Measurements from ENCODE around the gene ERICH4. TPM values are rescaled to one million over a fixed set of nuclear protein-coding genes. Genes with fewer than 3 reads are reported as not detected.

Gene ERICH4
- total and polyA plus RNA-seq, 2 of the 13 experiments (the other 11 are each of a cell fraction or from before 2014, with no cell fraction given): 0.40 to 0.64 TPM

- no peak overlapping the region for H3K4me3 ChIP-seq (replicated peaks in 1 of 3; ENCODE audit: insufficient read depth in 1 of 3, low read depth in 2 of 3, low read length in 3 of 3)
- H3K27ac ChIP-seq (ENCODE audit: extremely low read length, insufficient read depth, low read length): no peak overlapping the region
- DNase-seq (ENCODE audit: low spot score) (no peak), ATAC-seq (no peak), FAIRE-seq (no peak)
- CTCF ChIA-PET (ENCODE audit: low intra/inter-chr PET ratio, low total read pairs): no interaction called here
- in situ Hi-C loops (cut with HindIII; ENCODE audit: extremely low pct_ligation_motif_present, low pct_unique_long_range_greater_than_20kb) (no loop called here), intact Hi-C loops (cut with micrococcal nuclease; ENCODE audit: unreplicated experiment) (no loop called here)
- no peak overlapping the region for H2AFZ ChIP-seq (ENCODE audit: low read length)
- POLR2A ChIA-PET: interaction anchor here (2.9 kb wide), 1 partner anchor 17 kb away, joined by 18 read pairs; the partner anchor contains the start of gene DMAC2
- 97% methylated on average over 12 of the region's 12 CpGs for WGBS (ENCODE audit: low lambda C conversion rate)
- peaks cover 36% of the 10 kb centered on the region for H3K4me1 ChIP-seq (ENCODE audit: insufficient read depth, low read length)
- H3K27me3 ChIP-seq (ENCODE audit: control insufficient read depth in 1 of 2, insufficient read depth in 2 of 2, low read length in 2 of 2): no peaks in the 10 kb centered on the region
- H3K36me3 ChIP-seq (replicated peaks in 1 of 2; ENCODE audit: control insufficient read depth in 1 of 2, insufficient read depth in 2 of 2, low read length in 2 of 2): peaks cover 20 to 32% of the 10 kb centered on the region in 2 experiments; a peak in 4 of 5 replicates
- TF ChIP-seq ZBTB38 (CRISPR knock-in tag; IDR thresholded peaks at IDR 0.05) (0 out of 2 replicates have a peak, but pooled peaks have one; percentile 2), SRY (CRISPR knock-in tag; IDR thresholded peaks at IDR 0.05) (no peak), PAX8 (CRISPR knock-in tag; IDR thresholded peaks at IDR 0.05; ENCODE audit: borderline replicate concordance) (no peak), ZNF20 (CRISPR knock-in tag; IDR thresholded peaks at IDR 0.05) (no peak), ZNF772 (CRISPR knock-in tag; IDR thresholded peaks at IDR 0.05) (no peak), AKAP8 (CRISPR knock-in tag; IDR thresholded peaks at IDR 0.05) (no peak), HNF4A (CRISPR knock-in tag; IDR thresholded peaks at IDR 0.05) (no peak)
- no peaks in the 10 kb centered on the region for H3K79me2 ChIP-seq (ENCODE audit: insufficient read depth, low read length)
- H3K9me3 ChIP-seq (ENCODE audit: low read length): no peaks in the 10 kb centered on the region
- H3K4me2 ChIP-seq (ENCODE audit: low read depth, low read length): no peak overlapping the region
- no TSS peak for BruUV-seq (replicated peaks)
- H3K9ac ChIP-seq (ENCODE audit: insufficient read depth, low read depth, low read length): no peak overlapping the region
- no peaks in the 10 kb centered on the region for H4K20me1 ChIP-seq (ENCODE audit: insufficient read depth, low read length)
These were observed 20.0 kb upstream of the ERICH4 start for GRCh38 chr19:41422955-41423354.

- no peaks in the 10 kb centered on the region for H3K9me3 ChIP-seq (ENCODE audit: low read length)
- POLR2A ChIA-PET: interaction anchor here (2.2 to 2.9 kb wide), 2 partner anchors 15 kb away, joined by 10 to 18 read pairs; partner anchors contain the start of gene DMAC2
- no peaks in the 10 kb centered on the region for H3K79me2 ChIP-seq (ENCODE audit: insufficient read depth, low read length)
- WGBS (ENCODE audit: low lambda C conversion rate): 89% methylated on average over 13 of the region's 21 CpGs
- H4K20me1 ChIP-seq (ENCODE audit: insufficient read depth, low read length): no peaks in the 10 kb centered on the region
- ATAC-seq (no peak), DNase-seq (ENCODE audit: low spot score) (no peak), FAIRE-seq (no peak)
- BruUV-seq (replicated peaks): no TSS peak
- H3K9ac ChIP-seq (ENCODE audit: insufficient read depth, low read depth, low read length): no peak overlapping the region
- H3K4me1 ChIP-seq (ENCODE audit: insufficient read depth, low read length): peaks cover 43% of the 10 kb centered on the region
- peak overlapping the region; percentile 9; the same call in 1 of the 2 replicates for H3K4me2 ChIP-seq (ENCODE audit: low read depth, low read length)
- no peak overlapping the region for H3K27ac ChIP-seq (ENCODE audit: extremely low read length, insufficient read depth, low read length)
- in situ Hi-C loops (cut with HindIII; ENCODE audit: extremely low pct_ligation_motif_present, low pct_unique_long_range_greater_than_20kb): no loop called here
- CTCF ChIA-PET (ENCODE audit: low intra/inter-chr PET ratio, low total read pairs): no interaction called here
- H2AFZ ChIP-seq (ENCODE audit: low read length): no peak overlapping the region
- H3K4me3 ChIP-seq (replicated peaks in 1 of 3; ENCODE audit: insufficient read depth in 1 of 3, low read depth in 2 of 3, low read length in 3 of 3): no peak overlapping the region; a peak in 1 of 6 replicates
- no peaks in the 10 kb centered on the region for H3K27me3 ChIP-seq (ENCODE audit: control insufficient read depth in 1 of 2, insufficient read depth in 2 of 2, low read length in 2 of 2)
- intact Hi-C loops (cut with micrococcal nuclease; ENCODE audit: unreplicated experiment): no loop called here
- peaks cover 16 to 21% of the 10 kb centered on the region in 2 experiments; a peak in 4 of 5 replicates for H3K36me3 ChIP-seq (replicated peaks in 1 of 2; ENCODE audit: control insufficient read depth in 1 of 2, insufficient read depth in 2 of 2, low read length in 2 of 2)
- TF ChIP-seq HOXA3 (CRISPR knock-in tag; IDR thresholded peaks at IDR 0.05) (peak; percentile 47; the same call in 1 of the 2 replicates), DPF2 (CRISPR knock-in tag; IDR thresholded peaks at IDR 0.05; ENCODE audit: borderline replicate concordance, low read depth) (no peak), SNRNP70 (IDR thresholded peaks at IDR 0.05; ENCODE audit: low read depth, low read length) (no peak), ZXDC (CRISPR knock-in tag; IDR thresholded peaks at IDR 0.05) (no peak)
- TF ChIP-seq, protein P1, sequence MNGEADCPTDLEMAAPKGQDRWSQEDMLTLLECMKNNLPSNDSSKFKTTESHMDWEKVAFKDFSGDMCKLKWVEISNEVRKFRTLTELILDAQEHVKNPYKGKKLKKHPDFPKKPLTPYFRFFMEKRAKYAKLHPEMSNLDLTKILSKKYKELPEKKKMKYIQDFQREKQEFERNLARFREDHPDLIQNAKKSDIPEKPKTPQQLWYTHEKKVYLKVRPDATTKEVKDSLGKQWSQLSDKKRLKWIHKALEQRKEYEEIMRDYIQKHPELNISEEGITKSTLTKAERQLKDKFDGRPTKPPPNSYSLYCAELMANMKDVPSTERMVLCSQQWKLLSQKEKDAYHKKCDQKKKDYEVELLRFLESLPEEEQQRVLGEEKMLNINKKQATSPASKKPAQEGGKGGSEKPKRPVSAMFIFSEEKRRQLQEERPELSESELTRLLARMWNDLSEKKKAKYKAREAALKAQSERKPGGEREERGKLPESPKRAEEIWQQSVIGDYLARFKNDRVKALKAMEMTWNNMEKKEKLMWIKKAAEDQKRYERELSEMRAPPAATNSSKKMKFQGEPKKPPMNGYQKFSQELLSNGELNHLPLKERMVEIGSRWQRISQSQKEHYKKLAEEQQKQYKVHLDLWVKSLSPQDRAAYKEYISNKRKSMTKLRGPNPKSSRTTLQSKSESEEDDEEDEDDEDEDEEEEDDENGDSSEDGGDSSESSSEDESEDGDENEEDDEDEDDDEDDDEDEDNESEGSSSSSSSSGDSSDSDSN (CRISPR knock-in tag; IDR thresholded peaks at IDR 0.05): no peak
These were observed 18.4 kb upstream of the ERICH4 start for GRCh38 chr19:41424335-41425173.

All from HepG2 (cell line).